Measurements from ENCODE around the gene YPEL5. TPM values are rescaled to one million over a fixed set of nuclear protein-coding genes. Genes with fewer than 3 reads are reported as not detected.

The YPEL5 gene
- total RNA-seq, 1 experiment from 2014 or later, result 27.1 TPM

GRCh38 chr2:30113617-30114293 is 33.1 kb upstream of the YPEL5 start:
- no peaks in the 10 kb centered on the region for H3K79me2 ChIP-seq (ENCODE audit: insufficient read depth, low read length)
- no peaks in the 10 kb centered on the region for H3K27me3 ChIP-seq (ENCODE audit: insufficient read depth, low read length)
- no peaks in the 10 kb centered on the region for H3K36me3 ChIP-seq (ENCODE audit: control insufficient read depth in 1 of 2, insufficient read depth in 2 of 2, low read length in 2 of 2)
- ChIA-PET CTCF (interaction anchor here (0.8 kb wide), 1 partner anchor 23 kb away, joined by 4 read pairs; no protein-coding TSS in a partner anchor), POLR2A (no interaction called here), RAD21 (ENCODE audit: low non-redundant PET in 1 of 2, low total read pairs in 2 of 2, uncharacterized antibody in 2 of 2, unreplicated experiment in 2 of 2) (no interaction called here)
- H3K4me2 ChIP-seq (ENCODE audit: low read length), result no peak overlapping the region
- no peaks in the 10 kb centered on the region for H4K20me1 ChIP-seq (ENCODE audit: insufficient read depth)
- H3K9me2 ChIP-seq (ENCODE audit: insufficient read depth), result no peaks in the 10 kb centered on the region
- intact Hi-C loops (cut with micrococcal nuclease), result loop anchor here (2.0 kb wide), 1 partner anchor 1155 kb away; no protein-coding TSS in a partner anchor
- H3K4me1 ChIP-seq (ENCODE audit: control insufficient read depth in 1 of 2, insufficient read depth in 2 of 2, low read length in 2 of 2), result peaks cover 0 to 10% of the 10 kb centered on the region in 2 experiments; a peak in 3 of 4 replicates
- no peak overlapping the region for H3K27ac ChIP-seq (ENCODE audit: low read depth, low read length)
- H2AFZ ChIP-seq (ENCODE audit: low read depth, low read length, poor library complexity, severe bottlenecking), result no peak overlapping the region
- TF ChIP-seq JUND (IDR thresholded peaks at IDR 0.05), result no peak
- no peak for TF ChIP-seq EZH2 (IDR thresholded peaks at IDR 0.05)
- TF ChIP-seq TCF7L2 (IDR thresholded peaks at IDR 0.05; ENCODE audit: borderline replicate concordance, extremely low read depth, insufficient read depth, insufficient read length), result no peak
- TF ChIP-seq, protein P1, sequence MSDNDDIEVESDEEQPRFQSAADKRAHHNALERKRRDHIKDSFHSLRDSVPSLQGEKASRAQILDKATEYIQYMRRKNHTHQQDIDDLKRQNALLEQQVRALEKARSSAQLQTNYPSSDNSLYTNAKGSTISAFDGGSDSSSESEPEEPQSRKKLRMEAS (IDR thresholded peaks at IDR 0.05), result no peak
- TF ChIP-seq SRF (IDR thresholded peaks at IDR 0.05; ENCODE audit: low read depth), result no peak
- TF ChIP-seq, protein P2, sequence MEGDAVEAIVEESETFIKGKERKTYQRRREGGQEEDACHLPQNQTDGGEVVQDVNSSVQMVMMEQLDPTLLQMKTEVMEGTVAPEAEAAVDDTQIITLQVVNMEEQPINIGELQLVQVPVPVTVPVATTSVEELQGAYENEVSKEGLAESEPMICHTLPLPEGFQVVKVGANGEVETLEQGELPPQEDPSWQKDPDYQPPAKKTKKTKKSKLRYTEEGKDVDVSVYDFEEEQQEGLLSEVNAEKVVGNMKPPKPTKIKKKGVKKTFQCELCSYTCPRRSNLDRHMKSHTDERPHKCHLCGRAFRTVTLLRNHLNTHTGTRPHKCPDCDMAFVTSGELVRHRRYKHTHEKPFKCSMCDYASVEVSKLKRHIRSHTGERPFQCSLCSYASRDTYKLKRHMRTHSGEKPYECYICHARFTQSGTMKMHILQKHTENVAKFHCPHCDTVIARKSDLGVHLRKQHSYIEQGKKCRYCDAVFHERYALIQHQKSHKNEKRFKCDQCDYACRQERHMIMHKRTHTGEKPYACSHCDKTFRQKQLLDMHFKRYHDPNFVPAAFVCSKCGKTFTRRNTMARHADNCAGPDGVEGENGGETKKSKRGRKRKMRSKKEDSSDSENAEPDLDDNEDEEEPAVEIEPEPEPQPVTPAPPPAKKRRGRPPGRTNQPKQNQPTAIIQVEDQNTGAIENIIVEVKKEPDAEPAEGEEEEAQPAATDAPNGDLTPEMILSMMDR (IDR thresholded peaks at IDR 0.05 in 2 of 3, conservative IDR thresholded peaks at IDR 0.05 in 1 of 3; ENCODE audit: borderline replicate concordance in 1 of 3, insufficient read depth in 1 of 3, low read depth in 2 of 3, low read length in 2 of 3), result no peak
- TF ChIP-seq POLR2AphosphoS5 (IDR thresholded peaks at IDR 0.05; ENCODE audit: low read depth, low read length), result no peak
- TF ChIP-seq, protein P3, sequence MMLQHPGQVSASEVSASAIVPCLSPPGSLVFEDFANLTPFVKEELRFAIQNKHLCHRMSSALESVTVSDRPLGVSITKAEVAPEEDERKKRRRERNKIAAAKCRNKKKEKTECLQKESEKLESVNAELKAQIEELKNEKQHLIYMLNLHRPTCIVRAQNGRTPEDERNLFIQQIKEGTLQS (IDR thresholded peaks at IDR 0.05), result no peak
- no peak overlapping the region for H3K9ac ChIP-seq (ENCODE audit: low read length)
- DNase-seq (ENCODE audit: low read depth, low spot score) (no peak), ATAC-seq (no peak)
- no TSS peak for BruUV-seq (replicated peaks)
- no peak overlapping the region for H3K4me3 ChIP-seq (replicated peaks in 1 of 2; ENCODE audit: low read depth in 1 of 2, low read length in 2 of 2)
- H3K9me3 ChIP-seq (ENCODE audit: control insufficient read depth in 1 of 2, insufficient read depth in 1 of 2, low read depth in 1 of 2, low read length in 2 of 2), result no peaks in the 10 kb centered on the region

Data from HCT116 (cell line).